Thoracic aorta (tissue), 2 donors: ENCODE results near the gene ZMYND8. TPM values are rescaled to one million over a fixed set of nuclear protein-coding genes. Genes with fewer than 3 reads are reported as not detected.

Experiments
- ATAC-seq: fragments of 150-250 bp; one replicate; pipeline ENCODE4 v1.8.0; 2017; ENCODE audit warnings: low read depth; ENCODE audit not compliant: insufficient number of reproducible peaks, low FRiP score
- DNase-seq: peaks from one replicate; pipeline ENCODE4 v3.0.0-alpha.2; 2020; ENCODE audit warnings: low spot score
- H3K27ac ChIP-seq, 2 donors: fragments of 200-600 bp; sonication (generic); 1 replicate in 1 of 2; 2 replicates in 1 of 2; pipeline ENCODE4 v1.5.1; 2016; ENCODE audit warnings: mild to moderate bottlenecking in 2 of 2, moderate library complexity in 2 of 2
- H3K27me3 ChIP-seq: fragments of 200-600 bp; sonication (generic); replicated peaks from 2 replicates; pipeline ENCODE4 v1.6.0; 2016; ENCODE audit warnings: mild to moderate bottlenecking; ENCODE audit not compliant: insufficient read depth
- H3K36me3 ChIP-seq: fragments of 200-600 bp; sonication (generic); one replicate; pipeline ENCODE4 v1.5.1; 2016
- H3K4me1 ChIP-seq, 2 donors: fragments of 200-600 bp; sonication (generic); 1 replicate in 1 of 2; 2 replicates in 1 of 2; pipeline versions ENCODE4 v1.5.1 to v1.6.0; 2016; ENCODE audit warnings: low read depth in 2 of 2, mild to moderate bottlenecking in 1 of 2; ENCODE audit not compliant: control insufficient read depth in 1 of 2
- H3K4me3 ChIP-seq: fragments of 200-600 bp; sonication (generic); 2 replicates; pipeline ENCODE4 v1.5.1; 2016; ENCODE audit warnings: mild to moderate bottlenecking
- H3K9me3 ChIP-seq: fragments of 200-600 bp; sonication (generic); 2 replicates; pipeline ENCODE4 v1.5.1; 2016
- CTCF ChIP-seq: fragments of 200-600 bp; sonication (generic); IDR thresholded peaks from one replicate; pipeline ENCODE4 v1.5.1; 2019; ENCODE audit warnings: antibody characterized with exemption
- total RNA-seq, 2 donors: library from RNA; depleted of rRNA; stranded (reverse); fragments of >200 nt; gene quantifications; one replicate each; pipeline versions ENCODE4 v1.1.0 to v1.2.3, GENCODE V29; 2016

Gene ZMYND8
- total RNA-seq, 2 donors from 2014 or later, result 17.9 to 27.2 TPM

GRCh38 chr20:47347661-47348435, 8.7 kb downstream of the ZMYND8 start:
- no peaks in the 10 kb centered on the region for H3K27me3 ChIP-seq
- H3K4me3 ChIP-seq, result peak overlapping the region; percentile 3
- peaks cover 54 to 87% of the 10 kb centered on the region in 2 donors for H3K4me1 ChIP-seq
- ATAC-seq, result no peak
- no peaks in the 10 kb centered on the region for H3K36me3 ChIP-seq
- peak overlapping the region; percentile 97 to 100 for H3K27ac ChIP-seq
- DNase-seq, result no peak
- no peak for TF ChIP-seq CTCF
- H3K9me3 ChIP-seq, result no peaks in the 10 kb centered on the region

- Histone ChIP-seq H3K9me3 (no peaks in the 10 kb centered on the region), H3K4me3 (no peak overlapping the region), H3K4me1 (peaks cover 39 to 75% of the 10 kb centered on the region in 2 donors), H3K27ac (no peak overlapping the region), H3K36me3 (no peaks in the 10 kb centered on the region), H3K27me3 (no peaks in the 10 kb centered on the region)
- no peak for TF ChIP-seq CTCF
- DNase-seq, result no peak
- no peak for ATAC-seq
These were observed 10.3 kb downstream of the ZMYND8 start for GRCh38 chr20:47346172-47346571.

- H3K4me1 ChIP-seq, result peaks cover 31 to 66% of the 10 kb centered on the region in 2 donors
- no peaks in the 10 kb centered on the region for H3K27me3 ChIP-seq
- H3K9me3 ChIP-seq, result no peaks in the 10 kb centered on the region
- no peak for TF ChIP-seq CTCF
- peak overlapping the region in 1 of 2 donors; percentile 35 for H3K27ac ChIP-seq
- H3K36me3 ChIP-seq, result no peaks in the 10 kb centered on the region
- no peak for ATAC-seq
- H3K4me3 ChIP-seq, result no peak overlapping the region
- DNase-seq, result no peak
These were observed 11.3 kb downstream of the ZMYND8 start for GRCh38 chr20:47345214-47345613.

GRCh38 chr20:47343007-47343472, 13.5 kb downstream of the ZMYND8 start:
- no peak for TF ChIP-seq CTCF
- Histone ChIP-seq H3K9me3 (no peaks in the 10 kb centered on the region), H3K27me3 (no peaks in the 10 kb centered on the region), H3K36me3 (no peaks in the 10 kb centered on the region), H3K27ac (peak overlapping the region; percentile 45 to 52), H3K4me3 (no peak overlapping the region), H3K4me1 (peaks cover 9 to 55% of the 10 kb centered on the region in 2 donors)
- ATAC-seq, result no peak
- DNase-seq, result no peak

- Histone ChIP-seq H3K9me3 (no peaks in the 10 kb centered on the region), H3K4me1 (peaks cover 20 to 61% of the 10 kb centered on the region in 2 donors), H3K4me3 (no peak overlapping the region), H3K27me3 (no peaks in the 10 kb centered on the region), H3K36me3 (no peaks in the 10 kb centered on the region), H3K27ac (no peak overlapping the region)
- DNase-seq, result no peak
- no peak for TF ChIP-seq CTCF
- ATAC-seq, result no peak
These were observed 18.3 kb downstream of the ZMYND8 start for GRCh38 chr20:47338131-47338628.
